H1 (cell line): ENCODE data around the gene PEX16. TPM values are rescaled to one million over a fixed set of nuclear protein-coding genes. Genes with fewer than 3 reads are reported as not detected.

Experiments used
- CTCF ChIA-PET: fragments of 300-600 bp; sonication (Branson Sonifier 250); formaldehyde crosslinking; loops from one replicate; lab custom pipeline; 2021; ENCODE audit not compliant: partially characterized antibody; lab: Charles Lee
- POLR2A ChIA-PET: fragments of 300-600 bp; sonication (Branson Sonifier 250); formaldehyde crosslinking; loops from one replicate; lab custom pipeline; 2021; ENCODE audit warnings: inconsistent platforms; ENCODE audit not compliant: partially characterized antibody; lab: Charles Lee
- DNase-seq, 2 experiments: peaks; one replicate each; pipeline versions ENCODE4 v3.0.0 to v3.0.0-alpha.2; 2010 to 2022; ENCODE audit warnings: low spot score in 2 of 2, low read depth in 1 of 2, mixed read lengths in 1 of 2
- FAIRE-seq: peaks from 2 replicates; lab custom pipeline; 2011; peaks lifted over from hg19 to GRCh38; lab: Jason Lieb, UNC
- H2AFZ ChIP-seq: 2 replicates; pipeline ENCODE4 v1.8.1; 2012; ENCODE audit warnings: low read length, inconsistent platforms
- H2AK5ac ChIP-seq: 2 replicates; pipeline ENCODE4 v1.6.1; 2013; ENCODE audit warnings: low read depth, low read length
- H2BK120ac ChIP-seq: replicated peaks from 2 replicates; pipeline ENCODE3; 2013; ENCODE audit warnings: low read depth, low read length, inconsistent platforms
- H2BK12ac ChIP-seq: 2 replicates; pipeline ENCODE4 v1.6.1; 2013; ENCODE audit warnings: low read depth, low read length
- H2BK15ac ChIP-seq: 2 replicates; pipeline ENCODE4 v1.6.1; 2013; ENCODE audit warnings: low read length
- H2BK20ac ChIP-seq: 2 replicates; pipeline ENCODE4 v1.6.1; 2013; ENCODE audit warnings: low read length
- H2BK5ac ChIP-seq: 2 replicates; pipeline ENCODE4 v1.6.1; 2013; ENCODE audit warnings: low read depth, low read length
- H3K14ac ChIP-seq: 2 replicates; pipeline ENCODE4 v1.6.1; 2013; ENCODE audit warnings: inconsistent platforms; ENCODE audit not compliant: insufficient read length
- H3K18ac ChIP-seq: 2 replicates; pipeline ENCODE4 v1.6.1; 2013; ENCODE audit warnings: low read length; ENCODE audit errors: extremely low read depth
- H3K23ac ChIP-seq: 2 replicates; pipeline ENCODE4 v1.6.1; 2013; ENCODE audit warnings: inconsistent platforms; ENCODE audit not compliant: insufficient read length
- H3K23me2 ChIP-seq: 2 replicates; pipeline ENCODE4 v1.6.1; 2013; ENCODE audit warnings: low read depth, low read length
- H3K27ac ChIP-seq: 2 replicates; pipeline ENCODE4 v1.6.1; 2011; ENCODE audit warnings: low read depth, low read length, inconsistent platforms
- H3K27me3 ChIP-seq, 4 experiments: replicated peaks in 1 of 4; 1 replicate in 1 of 4; 2 replicates in 3 of 4; pipeline versions ENCODE4 v1.6.1 to v1.8.1; 2011 to 2013; ENCODE audit warnings: low read length in 3 of 4, mild to moderate bottlenecking in 3 of 4, inconsistent platforms in 2 of 4, mixed read lengths in 2 of 4, moderate library complexity in 1 of 4; ENCODE audit not compliant: control insufficient read depth in 3 of 4, insufficient read depth in 3 of 4; ENCODE audit errors: extremely low read depth in 1 of 4
- H3K36me3 ChIP-seq, 4 experiments: 2 replicates each; pipeline versions ENCODE4 v1.6.1 to v1.8.1; 2011 to 2013; ENCODE audit warnings: mild to moderate bottlenecking in 4 of 4, low read length in 3 of 4, moderate library complexity in 2 of 4, control low read depth in 1 of 4, inconsistent platforms in 1 of 4; ENCODE audit not compliant: insufficient read depth in 4 of 4, control insufficient read depth in 2 of 4
- H3K4ac ChIP-seq: replicated peaks from 2 replicates; pipeline ENCODE3; 2013; ENCODE audit warnings: low read length, low read depth, mixed read lengths, inconsistent platforms; ENCODE audit not compliant: insufficient read length
- H3K4me1 ChIP-seq, 4 experiments: replicated peaks in 1 of 4; 1 replicate in 1 of 4; 2 replicates in 3 of 4; pipeline versions ENCODE4 v1.6.1 to v1.8.1; 2011 to 2013; ENCODE audit warnings: low read length in 3 of 4, inconsistent platforms in 2 of 4, mixed read lengths in 1 of 4; ENCODE audit not compliant: insufficient read depth in 4 of 4, control insufficient read depth in 3 of 4
- H3K4me2 ChIP-seq, 2 experiments: 2 replicates each; pipeline versions ENCODE4 v1.6.1 to v1.8.1; 2011 to 2013; ENCODE audit warnings: low read depth in 2 of 2, low read length in 2 of 2, control low read depth in 1 of 2, inconsistent platforms in 1 of 2, mild to moderate bottlenecking in 1 of 2; ENCODE audit not compliant: insufficient read depth in 1 of 2
- H3K4me3 ChIP-seq, 4 experiments: fragments of 200-600, 300-600 bp in 1 of 4; sonication (generic), shearing (Covaris generic), sonication (Bioruptor Twin) in 1 of 4; 2 replicates each; pipeline versions ENCODE4 v1.5.1 to v1.8.1; 2011 to 2016; ENCODE audit warnings: low read length in 4 of 4, low read depth in 3 of 4, control low read depth in 2 of 4, inconsistent platforms in 2 of 4, mild to moderate bottlenecking in 2 of 4, mixed read lengths in 1 of 4, moderate library complexity in 1 of 4; ENCODE audit not compliant: insufficient read depth in 2 of 4; ENCODE audit errors: extremely low read depth in 1 of 4
- H3K56ac ChIP-seq: replicated peaks from 2 replicates; pipeline ENCODE3; 2013; ENCODE audit warnings: low read depth, mild to moderate bottlenecking, mixed read lengths, low read length, inconsistent platforms; ENCODE audit not compliant: insufficient read length
- H3K79me1 ChIP-seq: 2 replicates; pipeline ENCODE4 v1.6.1; 2013; ENCODE audit warnings: low read depth, low read length, control low read depth
- H3K79me2 ChIP-seq, 2 experiments: 2 replicates each; pipeline versions ENCODE4 v1.6.1 to v1.8.1; 2012 to 2013; ENCODE audit warnings: low read length in 2 of 2, mild to moderate bottlenecking in 2 of 2, inconsistent platforms in 1 of 2; ENCODE audit not compliant: insufficient read depth in 2 of 2, control insufficient read depth in 1 of 2
- H3K9ac ChIP-seq, 4 experiments: replicated peaks in 1 of 4; 1 replicate in 1 of 4; 2 replicates in 3 of 4; pipeline versions ENCODE4 v1.6.1 to v1.8.1; 2011 to 2013; ENCODE audit warnings: low read depth in 3 of 4, low read length in 3 of 4, control low read depth in 2 of 4, mild to moderate bottlenecking in 2 of 4, moderate library complexity in 2 of 4, inconsistent platforms in 1 of 4; ENCODE audit errors: extremely low read depth in 1 of 4
- H3K9me3 ChIP-seq, 2 experiments: 2 replicates each; pipeline versions ENCODE4 v1.6.1 to v1.8.1; 2012 to 2013; ENCODE audit warnings: mild to moderate bottlenecking in 2 of 2, moderate library complexity in 2 of 2, control low read depth in 1 of 2, inconsistent platforms in 1 of 2, low read depth in 1 of 2, low read length in 1 of 2, mixed read lengths in 1 of 2; ENCODE audit not compliant: insufficient read depth in 2 of 2
- H4K20me1 ChIP-seq, 2 experiments: replicated peaks in 1 of 2; 2 replicates each; pipeline versions ENCODE3 to v1.8.1; 2011 to 2013; ENCODE audit warnings: inconsistent platforms in 2 of 2, low read length in 2 of 2, mild to moderate bottlenecking in 1 of 2; ENCODE audit not compliant: insufficient read depth in 2 of 2, control insufficient read depth in 1 of 2
- H4K5ac ChIP-seq: 2 replicates; pipeline ENCODE4 v1.6.1; 2013; ENCODE audit warnings: low read length, low read depth, mixed read lengths, inconsistent platforms; ENCODE audit not compliant: insufficient read length
- H4K8ac ChIP-seq: 2 replicates; pipeline ENCODE4 v1.8.0; 2013; ENCODE audit warnings: mild to moderate bottlenecking, moderate library complexity, low read length, inconsistent platforms; ENCODE audit not compliant: insufficient read depth; ENCODE audit errors: extremely low read depth
- H4K91ac ChIP-seq: replicated peaks from 2 replicates; pipeline ENCODE3; 2013; ENCODE audit warnings: low read length, mixed read lengths, inconsistent platforms; ENCODE audit not compliant: insufficient read length
- EP300 ChIP-seq, 2 experiments: IDR thresholded peaks; 1 replicate in 1 of 2; 2 replicates in 1 of 2; pipeline ENCODE4 v1.6.1; 2011 to 2012; ENCODE audit warnings: low read depth in 2 of 2, low read length in 2 of 2, mild to moderate bottlenecking in 2 of 2, borderline replicate concordance in 1 of 2, inconsistent platforms in 1 of 2, moderate library complexity in 1 of 2
- HDAC2 ChIP-seq, 2 experiments: fragments of 300-600 bp in 1 of 2; sonication (generic) in 1 of 2; IDR thresholded peaks; 2 replicates each; pipeline ENCODE4 v1.6.1; 2011 to 2012; ENCODE audit warnings: low read depth in 2 of 2, low read length in 2 of 2, mild to moderate bottlenecking in 2 of 2, moderate library complexity in 2 of 2, borderline replicate concordance in 1 of 2, inconsistent platforms in 1 of 2
- JUN ChIP-seq: IDR thresholded peaks from 2 replicates; pipeline ENCODE4 v1.6.1; 2011; ENCODE audit warnings: low read depth, mild to moderate bottlenecking, improper control_type of control experiment, low read length
- POLR2A ChIP-seq, 2 experiments: IDR thresholded peaks; 1 replicate in 1 of 2; 2 replicates in 1 of 2; pipeline ENCODE4 v1.6.1; 2011; ENCODE audit warnings: low read depth in 2 of 2, low read length in 2 of 2, mild to moderate bottlenecking in 2 of 2; ENCODE audit errors: control extremely low read depth in 1 of 2
- POLR2AphosphoS5 ChIP-seq: IDR thresholded peaks from 2 replicates; pipeline ENCODE4 v1.6.1; 2011; ENCODE audit warnings: low read depth, low read length
- SRF ChIP-seq: IDR thresholded peaks from 2 replicates; pipeline ENCODE4 v1.6.1; 2011; ENCODE audit warnings: mild to moderate bottlenecking, low read depth, low read length, moderate library complexity
- TAF1 ChIP-seq: IDR thresholded peaks from 2 replicates; pipeline ENCODE4 v1.6.1; 2011; ENCODE audit warnings: mild to moderate bottlenecking, low read depth, low read length
- WGBS, 2 experiments: shearing (Covaris generic) in 1 of 2; methylation state at CpG; one replicate each; pipeline versions ENCODE4 v1.1.6 to v1.1.7; 2013 to 2015; ENCODE audit warnings: low lambda C conversion rate in 2 of 2, mixed read lengths in 2 of 2, inconsistent platforms in 1 of 2, low coverage in 1 of 2, missing lambda C conversion rate in 1 of 2; ENCODE audit not compliant: insufficient replicate concordance in 2 of 2, insufficient coverage in 1 of 2, insufficient read length in 1 of 2; ENCODE audit errors: extremely low coverage in 1 of 2, missing lambda C conversion rate in 1 of 2; 5-methylcytosine and 5-hydroxymethylcytosine counted together
- polyA plus RNA-seq, 7 experiments: library from polyadenylated mRNA; depleted of rRNA in 3 of 7; stranded (reverse) in 5 of 7; unstranded in 2 of 7; fragments of >200 nt in 5 of 7; fragments of 200-250 nt in 2 of 7; gene quantifications; 1 replicate in 5 of 7; 2 replicates in 1 of 7; 4 replicates in 1 of 7; pipeline versions ENCODE4 v1.2.1 to v1.2.3, GENCODE V29; 2011 to 2013; ENCODE audit warnings: missing spikeins in 2 of 7, mixed read lengths in 2 of 7
- total RNA-seq: library from RNA; stranded (reverse); fragmentation: NEBNext Ultra II Directional; extraction: Animal tissue kit (Norgen Biotek cat#: 25700); gene quantifications from 2 replicates; pipeline ENCODE4 v1.2.1, GENCODE V29; 2021
- TF ChIP-seq, protein P1 (sequence below): IDR thresholded peaks from 2 replicates; pipeline ENCODE4 v1.6.1; 2012; ENCODE audit warnings: inconsistent platforms

PEX16 gene
- total and polyA plus RNA-seq, 2 of the 8 experiments (the other 6 are each of a cell fraction or from before 2014, with no cell fraction given), result 29.2 to 36.0 TPM

DNA sequence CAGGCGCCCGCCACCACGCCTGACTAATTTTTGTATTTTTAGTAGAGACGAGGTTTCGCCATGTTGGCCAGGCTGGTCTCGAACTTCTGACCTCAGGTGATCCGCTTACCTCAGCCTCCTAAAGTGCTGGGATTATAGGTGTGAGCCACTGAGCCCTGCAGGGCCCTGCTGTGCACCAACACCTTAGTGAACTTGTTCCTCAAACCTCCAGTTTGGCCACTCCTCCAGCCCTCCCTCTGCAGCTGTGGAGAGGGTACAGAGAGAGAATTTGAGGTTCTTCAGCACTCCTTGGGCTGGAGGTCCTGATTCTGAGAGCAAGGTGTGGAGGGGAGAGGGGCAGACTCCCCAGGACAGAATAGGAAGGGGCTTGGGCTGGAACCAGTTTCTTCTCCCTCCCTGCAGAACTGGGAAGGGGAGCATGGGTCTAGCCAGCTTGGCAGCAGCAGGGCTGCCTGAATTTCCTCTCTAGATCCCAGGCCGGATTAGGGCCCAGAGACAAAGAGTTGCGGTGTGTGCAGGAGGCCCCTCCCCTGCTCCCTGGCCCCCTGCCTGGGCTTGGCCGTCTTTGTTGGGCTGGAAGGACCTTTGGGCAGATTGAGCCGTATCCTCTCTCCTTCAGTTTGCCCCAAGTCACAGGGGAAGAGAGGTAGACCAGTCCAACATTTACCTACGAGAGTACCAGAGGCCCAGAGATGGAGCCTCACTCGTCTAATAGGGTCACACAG, 2.3 kb upstream of the PEX16 start:
- no peak overlapping the region for H3K4me3 ChIP-seq
- peak overlapping the region; percentile 62 for H3K18ac ChIP-seq
- no peak overlapping the region for H2AFZ ChIP-seq
- CTCF ChIA-PET, result interaction anchor here (2.0 kb wide), 1 partner anchor 21 kb away, joined by 7 read pairs; no protein-coding TSS in a partner anchor
- peaks cover 11 to 21% of the 10 kb centered on the region in 2 experiments for H4K20me1 ChIP-seq
- peaks cover 19% of the 10 kb centered on the region for H3K79me1 ChIP-seq
- H4K8ac ChIP-seq, result no peak overlapping the region
- no peak overlapping the region for H3K23ac ChIP-seq
- peaks cover 0 to 17% of the 10 kb centered on the region in 2 experiments; a peak in 1 of 4 replicates for H3K79me2 ChIP-seq
- H3K36me3 ChIP-seq, result peaks cover 0 to 12% (median 5%) of the 10 kb centered on the region in 4 experiments; a peak in 4 of 8 replicates
- H3K56ac ChIP-seq, result no peak overlapping the region
- H2BK120ac ChIP-seq, result peak overlapping the region; percentile 7
- H3K4me2 ChIP-seq, result peak overlapping the region; percentile 18 to 91; a peak in 3 of 4 replicates
- no peak overlapping the region for H3K14ac ChIP-seq
- POLR2A ChIA-PET, result interaction anchor here (0.7 to 9.8 kb wide), 7 partner anchors 11 to 323 kb away, joined by 3 to 115 read pairs (median 4); no protein-coding TSS in a partner anchor
- peaks cover 22% of the 10 kb centered on the region for H3K23me2 ChIP-seq
- peaks cover 12 to 33% (median 24%) of the 10 kb centered on the region in 4 experiments for H3K4me1 ChIP-seq
- H2BK12ac ChIP-seq, result peak overlapping the region; percentile 97
- H2BK20ac ChIP-seq, result peak overlapping the region; percentile 86; the same call in 1 of the 2 replicates
- H2BK15ac ChIP-seq, result peak overlapping the region; percentile 19; the same call in 1 of the 2 replicates
- peak overlapping the region; percentile 87; the same call in 1 of the 2 replicates for H2BK5ac ChIP-seq
- no peaks in the 10 kb centered on the region for H3K9me3 ChIP-seq
- peak overlapping the region; percentile 3 for H3K4ac ChIP-seq
- peak overlapping the region; percentile 4 for H4K5ac ChIP-seq
- TF ChIP-seq JUN (no peak), POLR2A (IDR thresholded peaks at IDR 0.05; ENCODE audit: control extremely low read depth in 1 of 2, low read depth in 2 of 2, low read length in 2 of 2) (peak in 1 of 2 experiments; percentile 64; a peak in 2 of 3 replicates), TAF1 (0 out of 2 replicates have a peak, but pooled peaks have one; percentile 21), EP300 (IDR thresholded peaks at IDR 0.05; ENCODE audit: borderline replicate concordance in 1 of 2, low read depth in 2 of 2, low read length in 2 of 2) (no peak), SRF (no peak), HDAC2 (IDR thresholded peaks at IDR 0.05; ENCODE audit: borderline replicate concordance in 1 of 2, low read depth in 2 of 2, low read length in 2 of 2) (no peak), POLR2AphosphoS5 (0 out of 2 replicates have a peak, but pooled peaks have one; percentile 9)
- TF ChIP-seq, protein P1, sequence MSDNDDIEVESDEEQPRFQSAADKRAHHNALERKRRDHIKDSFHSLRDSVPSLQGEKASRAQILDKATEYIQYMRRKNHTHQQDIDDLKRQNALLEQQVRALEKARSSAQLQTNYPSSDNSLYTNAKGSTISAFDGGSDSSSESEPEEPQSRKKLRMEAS, result no peak
- H3K9ac ChIP-seq, result no peak overlapping the region; a peak in 1 of 7 replicates
- FAIRE-seq (no peak), DNase-seq (no peak)
- H4K91ac ChIP-seq, result peak overlapping the region; percentile 29
- peak overlapping the region; percentile 96; the same call in 1 of the 2 replicates for H2AK5ac ChIP-seq
- 82% methylated on average over 13 of the region's 13 CpGs; no CpG with 5 or more reads in 1 of the 2 experiments for WGBS, 2 experiments
- H3K27me3 ChIP-seq, result peaks cover 0 to 9% (median 0%) of the 10 kb centered on the region in 4 experiments; a peak in 3 of 7 replicates
- H3K27ac ChIP-seq, result no peak overlapping the region
